ENCODE measurements around the gene BRD2. TPM values are rescaled to one million over a fixed set of nuclear protein-coding genes. Genes with fewer than 3 reads are reported as not detected.
A peak's percentile ranks its signal among the peaks of the same experiment; 100 is the strongest.

The BRD2 gene
- total and polyA plus RNA-seq, 2 donors (not counting 1 experiment from before 2014, with no cell fraction given), result 474 to 620 TPM

DNA sequence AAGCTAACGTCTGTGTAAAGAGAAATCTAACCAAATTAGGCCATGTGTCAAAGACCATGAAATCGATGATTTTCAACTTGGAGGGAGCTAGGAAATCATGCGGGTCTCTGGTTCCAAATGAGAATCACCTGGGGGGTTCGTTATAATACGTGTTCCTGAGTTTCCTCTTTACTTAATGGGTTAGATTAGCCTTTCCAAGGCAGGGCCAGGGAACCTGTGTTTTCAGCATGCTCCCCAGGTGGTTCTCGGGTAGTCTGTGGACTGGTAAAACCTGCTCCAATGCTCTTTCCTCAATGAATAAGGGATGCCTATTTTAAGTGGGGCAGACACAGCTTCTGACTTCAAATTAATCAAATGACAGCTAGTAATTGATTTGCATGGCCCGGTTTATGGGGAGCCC, 42.0 kb downstream of the BRD2 start:
- no peak for ATAC-seq (ENCODE audit: low read depth)
- no peaks in the 10 kb centered on the region for H3K27me3 ChIP-seq (replicated peaks in 1 of 4; ENCODE audit: control extremely low read depth in 1 of 4, control insufficient read depth in 3 of 4, insufficient read depth in 4 of 4, low read length in 3 of 4)
- POLR2A ChIA-PET, result interaction anchor here (1.0 to 4.1 kb wide), 7 partner anchors 10 to 105 kb away, joined by 3 to 18 read pairs (median 5); partner anchors contain the start of genes HLA-DPA1 and HLA-DPB1
- H3K79me2 ChIP-seq (ENCODE audit: control insufficient read depth, insufficient read depth, low read length), result peaks cover 63% of the 10 kb centered on the region
- H4K20me1 ChIP-seq (ENCODE audit: control insufficient read depth, insufficient read depth, low read length, poor library complexity, severe bottlenecking), result no peaks in the 10 kb centered on the region
- no peaks in the 10 kb centered on the region for H3K27me3 Mint-ChIP-seq
- H3K9me3 ChIP-seq (ENCODE audit: control extremely low read depth in 1 of 3, control insufficient read depth in 2 of 3, insufficient read depth in 1 of 3, low read length in 2 of 3), result no peaks in the 10 kb centered on the region
- H3K4me1 Mint-ChIP-seq, result peaks cover 65% of the 10 kb centered on the region
- peak overlapping the region; percentile 59 for H2AFZ ChIP-seq (ENCODE audit: insufficient read depth, low read depth, low read length, poor library complexity, severe bottlenecking)
- peaks cover 39 to 48% of the 10 kb centered on the region in 2 donors for H3K4me1 ChIP-seq (ENCODE audit: control insufficient read depth in 2 of 2, insufficient read depth in 2 of 2, low read length in 2 of 2)
- intact Hi-C loops (cut with micrococcal nuclease), result no loop called here
- H3K9me3 Mint-ChIP-seq (ENCODE audit: insufficient read depth), result no peaks in the 10 kb centered on the region
- H3K9ac ChIP-seq (ENCODE audit: low read length), result no peak overlapping the region
- peaks cover 0 to 30% of the 10 kb centered on the region in 2 experiments for H3K36me3 ChIP-seq (replicated peaks in 1 of 2; ENCODE audit: control extremely low read depth in 1 of 2, control insufficient read depth in 1 of 2, extremely low read depth in 1 of 2, insufficient read depth in 2 of 2, low read length in 1 of 2)
- H3K27ac ChIP-seq (ENCODE audit: low read length in 2 of 2), result peak overlapping the region; percentile 90 to 95
- DNase-seq, result no peak
- WGBS (ENCODE audit: insufficient coverage), result 100% methylated on average over 4 of the region's 7 CpGs
- H3K4me3 ChIP-seq (ENCODE audit: control extremely low read depth in 1 of 5, extremely low read depth in 1 of 5, insufficient read depth in 1 of 5, low read depth in 2 of 5, low read length in 4 of 5), result peak overlapping the region in 1 of 5 experiments; percentile 92
- no peak overlapping the region for H3K4me3 Mint-ChIP-seq
- no peak for TF ChIP-seq EZH2 (IDR thresholded peaks at IDR 0.05; ENCODE audit: borderline replicate concordance, insufficient read depth, low read depth, low read length, poor library complexity, severe bottlenecking)
- TF ChIP-seq, protein P1, sequence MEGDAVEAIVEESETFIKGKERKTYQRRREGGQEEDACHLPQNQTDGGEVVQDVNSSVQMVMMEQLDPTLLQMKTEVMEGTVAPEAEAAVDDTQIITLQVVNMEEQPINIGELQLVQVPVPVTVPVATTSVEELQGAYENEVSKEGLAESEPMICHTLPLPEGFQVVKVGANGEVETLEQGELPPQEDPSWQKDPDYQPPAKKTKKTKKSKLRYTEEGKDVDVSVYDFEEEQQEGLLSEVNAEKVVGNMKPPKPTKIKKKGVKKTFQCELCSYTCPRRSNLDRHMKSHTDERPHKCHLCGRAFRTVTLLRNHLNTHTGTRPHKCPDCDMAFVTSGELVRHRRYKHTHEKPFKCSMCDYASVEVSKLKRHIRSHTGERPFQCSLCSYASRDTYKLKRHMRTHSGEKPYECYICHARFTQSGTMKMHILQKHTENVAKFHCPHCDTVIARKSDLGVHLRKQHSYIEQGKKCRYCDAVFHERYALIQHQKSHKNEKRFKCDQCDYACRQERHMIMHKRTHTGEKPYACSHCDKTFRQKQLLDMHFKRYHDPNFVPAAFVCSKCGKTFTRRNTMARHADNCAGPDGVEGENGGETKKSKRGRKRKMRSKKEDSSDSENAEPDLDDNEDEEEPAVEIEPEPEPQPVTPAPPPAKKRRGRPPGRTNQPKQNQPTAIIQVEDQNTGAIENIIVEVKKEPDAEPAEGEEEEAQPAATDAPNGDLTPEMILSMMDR (IDR thresholded peaks at IDR 0.05), result no peak
- CTCF ChIA-PET, result interaction anchor here (0.9 to 17.0 kb wide), 10 partner anchors 9 to 239 kb away, joined by 3 to 576 read pairs (median 22); partner anchors contain the start of genes HLA-DPA1 and HLA-DPB1
- peak overlapping the region; percentile 72 for H3K4me2 ChIP-seq (replicated peaks; ENCODE audit: low read depth, low read length, poor library complexity, severe bottlenecking)
- peak overlapping the region; percentile 69 for H3K27ac Mint-ChIP-seq

DNA sequence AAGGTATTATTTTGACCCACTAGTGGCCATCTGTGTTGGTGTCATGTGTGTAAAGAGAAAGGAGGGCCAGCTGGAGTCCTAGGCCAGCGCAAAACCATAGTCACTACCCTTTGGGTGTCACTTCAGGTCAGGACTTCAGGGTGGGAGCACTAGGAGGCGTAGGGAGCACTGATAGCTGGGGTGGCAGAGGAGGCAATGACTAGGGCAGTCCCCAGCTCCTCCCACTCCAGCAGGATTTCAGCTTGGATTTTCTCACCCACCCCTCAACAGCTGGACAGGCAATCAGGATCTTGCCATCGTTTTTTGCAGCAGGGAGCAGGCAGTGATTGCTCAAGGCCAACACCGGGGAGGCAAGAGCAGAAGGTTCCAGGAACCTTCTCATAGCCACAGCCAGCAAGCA, 45.2 kb downstream of the BRD2 start:
- Histone ChIP-seq H3K79me2 (ENCODE audit: control insufficient read depth, insufficient read depth, low read length) (peaks cover 62% of the 10 kb centered on the region), H3K9ac (ENCODE audit: low read length) (no peak overlapping the region), H4K20me1 (ENCODE audit: control insufficient read depth, insufficient read depth, low read length, poor library complexity, severe bottlenecking) (no peaks in the 10 kb centered on the region), H3K9me3 (ENCODE audit: control extremely low read depth in 1 of 3, control insufficient read depth in 2 of 3, insufficient read depth in 1 of 3, low read length in 2 of 3) (no peaks in the 10 kb centered on the region), H3K27me3 (replicated peaks in 1 of 4; ENCODE audit: control extremely low read depth in 1 of 4, control insufficient read depth in 3 of 4, insufficient read depth in 4 of 4, low read length in 3 of 4) (no peaks in the 10 kb centered on the region), H3K4me1 (ENCODE audit: control insufficient read depth in 2 of 2, insufficient read depth in 2 of 2, low read length in 2 of 2) (peaks cover 45 to 51% of the 10 kb centered on the region in 2 donors), H2AFZ (ENCODE audit: insufficient read depth, low read depth, low read length, poor library complexity, severe bottlenecking) (no peak overlapping the region), H3K4me3 (ENCODE audit: control extremely low read depth in 1 of 5, extremely low read depth in 1 of 5, insufficient read depth in 1 of 5, low read depth in 2 of 5, low read length in 4 of 5) (no peak overlapping the region), H3K36me3 (replicated peaks in 1 of 2; ENCODE audit: control extremely low read depth in 1 of 2, control insufficient read depth in 1 of 2, extremely low read depth in 1 of 2, insufficient read depth in 2 of 2, low read length in 1 of 2) (no peaks in the 10 kb centered on the region), H3K4me2 (replicated peaks; ENCODE audit: low read depth, low read length, poor library complexity, severe bottlenecking) (no peak overlapping the region), H3K27ac (ENCODE audit: low read length in 2 of 2) (no peak overlapping the region)
- ChIA-PET POLR2A (interaction anchor here (1.1 kb wide), 1 partner anchor 60 kb away, joined by 3 read pairs; the partner anchor contains the start of gene HLA-DPA1), CTCF (interaction anchor here (1.6 to 17.0 kb wide), 13 partner anchors 14 to 235 kb away, joined by 3 to 576 read pairs (median 14); partner anchors contain the start of genes HLA-DPA1 and HLA-DPB1)
- Mint-ChIP-seq H3K9me3 (ENCODE audit: insufficient read depth) (no peaks in the 10 kb centered on the region), H3K27ac (no peak overlapping the region), H3K4me1 (peaks cover 67% of the 10 kb centered on the region), H3K4me3 (no peak overlapping the region), H3K27me3 (no peaks in the 10 kb centered on the region)
- DNase-seq (no peak), ATAC-seq (ENCODE audit: low read depth) (no peak)
- intact Hi-C loops (cut with micrococcal nuclease), result loop anchor here (1.0 to 2.0 kb wide), 5 partner anchors 13 to 135 kb away; no protein-coding TSS in a partner anchor
- TF ChIP-seq EZH2 (IDR thresholded peaks at IDR 0.05; ENCODE audit: borderline replicate concordance, insufficient read depth, low read depth, low read length, poor library complexity, severe bottlenecking), result no peak
- TF ChIP-seq, protein P1 (IDR thresholded peaks at IDR 0.05), result no peak
- WGBS (ENCODE audit: insufficient coverage), result 100% methylated on average over 2 of the region's 4 CpGs

Measured in B cell (primary cell).